NCI-H524 treated with DMSO at 0.1 percent for 48 hours (cell line): ENCODE data around the gene PDE4D.

Experiments
- DNase-seq: peaks from one replicate; lab custom pipeline; 2025; lab: John Stamatoyannopoulos, UW

The PDE4D gene

DNA sequence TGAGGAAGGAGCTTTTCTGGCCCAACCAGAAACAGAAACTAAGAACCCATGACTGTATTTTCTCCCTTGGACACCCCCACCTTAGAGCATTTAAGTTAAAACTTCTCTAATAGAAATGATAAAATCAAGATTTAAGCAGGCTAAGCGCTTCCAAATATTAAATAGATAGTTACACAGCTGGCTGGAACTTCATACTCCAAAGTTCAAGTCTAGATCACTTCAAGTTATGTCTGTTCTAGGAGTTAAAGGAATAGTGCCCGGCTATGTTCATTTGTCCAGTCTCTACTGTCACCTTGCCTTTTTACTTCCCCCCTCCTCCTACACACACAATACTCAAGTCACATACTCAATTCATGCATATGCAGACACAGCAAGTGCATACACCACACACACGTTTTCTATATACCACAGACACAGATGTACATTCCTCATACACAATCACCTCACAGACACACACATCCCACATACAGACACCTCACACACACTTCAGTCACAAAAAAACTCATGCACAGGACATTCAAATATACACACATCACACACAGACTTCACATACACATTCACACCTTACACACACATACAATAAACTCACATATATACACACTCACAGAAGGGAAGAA is 237.7 kb downstream of the PDE4D start:
- DNase-seq: no peak

GRCh38 chr5:59654691-59655090 is 238.8 kb downstream of the PDE4D start:
- no peak for DNase-seq

DNA sequence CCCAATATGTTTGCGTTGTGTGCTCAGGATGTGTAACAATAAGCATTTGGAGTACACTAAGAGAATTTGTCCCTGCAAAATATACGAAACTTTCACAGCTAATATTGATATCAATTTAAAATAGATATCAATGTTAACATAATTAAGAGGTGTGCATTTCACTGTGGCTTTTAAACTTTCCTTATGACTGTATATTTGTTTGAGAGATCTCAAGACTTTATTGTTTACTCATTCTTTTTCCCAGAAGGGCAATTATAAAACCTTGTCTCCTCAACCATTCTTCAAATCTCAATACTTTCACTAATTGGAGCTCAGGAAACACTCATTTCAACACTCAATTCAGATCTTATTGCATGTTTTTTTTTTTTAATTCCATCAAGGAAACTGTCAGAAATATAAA is 241.1 kb downstream of the PDE4D start:
- DNase-seq: no peak

- no peak for DNase-seq
Observed at GRCh38 chr5:59648949-59649921, 244.3 kb downstream of the PDE4D start.

GRCh38 chr5:59648038-59648831 is 245.3 kb downstream of the PDE4D start:
- DNase-seq: no peak

- DNase-seq: no peak
Observed at GRCh38 chr5:59645380-59645779, 248.1 kb downstream of the PDE4D start.

DNA sequence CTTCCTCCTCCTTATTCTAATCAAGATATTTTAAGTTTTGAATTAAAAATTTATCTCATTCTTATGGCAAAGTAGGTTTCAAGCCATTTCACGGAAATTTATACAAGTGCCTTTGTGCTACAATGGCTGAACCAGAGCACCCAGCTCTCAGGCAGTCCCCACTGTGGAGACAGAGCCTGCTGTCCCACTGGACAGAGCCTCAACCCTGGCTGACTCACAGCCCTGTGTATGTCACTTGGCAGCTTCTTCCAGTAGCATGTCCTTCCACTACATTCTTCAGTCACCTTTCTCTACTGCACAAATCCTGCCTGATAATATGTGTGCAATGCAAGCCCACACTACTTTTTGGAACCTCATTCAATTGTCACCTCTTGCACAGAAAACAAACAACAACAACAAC is 253.1 kb downstream of the PDE4D start:
- DNase-seq: no peak

DNA sequence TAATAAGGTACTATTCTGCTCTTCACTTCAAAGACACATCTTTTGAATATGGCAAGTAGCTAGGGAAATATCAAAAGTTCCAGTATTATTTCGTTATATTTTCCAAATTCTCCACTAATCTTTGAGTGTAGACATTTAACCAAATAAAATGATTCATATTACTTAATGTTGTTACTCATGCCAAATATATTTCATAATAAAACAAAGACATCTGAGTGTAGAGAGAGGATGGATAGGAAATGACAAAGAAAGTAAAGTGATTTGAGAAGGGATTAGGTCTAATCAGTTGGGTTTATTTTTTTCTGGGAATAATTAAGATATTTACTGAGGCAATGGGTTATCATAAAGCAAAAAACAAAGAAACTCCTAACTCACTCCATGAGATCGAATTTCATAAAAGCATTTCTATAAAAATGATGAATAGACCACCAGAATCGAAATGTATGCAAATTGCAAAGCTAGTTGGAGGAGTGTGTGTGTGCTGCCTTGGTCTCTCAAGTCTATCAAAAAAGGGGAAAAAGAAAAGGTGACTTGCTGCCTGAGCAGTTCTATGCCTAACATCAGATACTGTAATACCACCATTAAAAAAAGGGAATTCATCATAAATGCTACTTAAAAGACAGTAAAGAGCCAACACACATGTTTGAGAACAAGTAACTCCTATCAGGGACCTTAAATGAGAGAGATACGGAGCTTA is 255.5 kb downstream of the PDE4D start:
- DNase-seq: no peak

GRCh38 chr5:59629561-59629960 is 264.0 kb downstream of the PDE4D start:
- DNase-seq: no peak

DNA sequence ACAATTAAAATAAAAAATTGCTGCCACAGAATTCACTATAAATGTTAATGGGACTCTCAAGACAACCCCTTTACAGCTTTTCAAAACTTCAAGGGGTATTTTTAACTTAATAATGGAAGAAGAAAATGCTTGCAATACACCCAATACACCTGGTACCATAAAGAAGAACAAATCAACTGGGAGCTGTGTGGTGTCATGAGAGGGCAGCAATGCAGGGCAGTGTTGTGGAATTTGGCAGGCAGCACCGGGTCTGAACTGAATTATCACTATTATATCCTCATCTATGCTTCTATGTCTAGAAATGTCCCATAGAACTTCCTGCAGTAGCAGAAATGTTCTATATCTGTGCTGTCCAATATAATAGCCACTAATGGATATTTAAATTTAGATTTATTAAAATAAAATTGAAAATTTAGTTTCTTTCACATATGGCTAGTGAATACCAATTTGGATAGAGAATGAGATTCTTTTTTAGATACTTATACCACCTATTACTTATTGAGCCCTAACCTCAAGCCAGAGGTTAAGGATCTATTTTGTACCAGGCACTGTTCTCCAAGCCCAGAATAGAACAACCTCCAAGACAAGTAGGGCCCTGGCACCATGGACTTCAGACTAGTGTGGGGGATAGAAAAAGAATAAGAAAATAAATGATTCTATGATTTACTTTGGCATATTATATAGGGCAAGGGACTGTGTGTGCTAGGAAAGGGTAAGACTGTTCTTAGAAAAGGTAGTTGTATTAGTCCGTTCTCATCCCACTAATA is 265.3 kb downstream of the PDE4D start:
- no peak for DNase-seq

DNA sequence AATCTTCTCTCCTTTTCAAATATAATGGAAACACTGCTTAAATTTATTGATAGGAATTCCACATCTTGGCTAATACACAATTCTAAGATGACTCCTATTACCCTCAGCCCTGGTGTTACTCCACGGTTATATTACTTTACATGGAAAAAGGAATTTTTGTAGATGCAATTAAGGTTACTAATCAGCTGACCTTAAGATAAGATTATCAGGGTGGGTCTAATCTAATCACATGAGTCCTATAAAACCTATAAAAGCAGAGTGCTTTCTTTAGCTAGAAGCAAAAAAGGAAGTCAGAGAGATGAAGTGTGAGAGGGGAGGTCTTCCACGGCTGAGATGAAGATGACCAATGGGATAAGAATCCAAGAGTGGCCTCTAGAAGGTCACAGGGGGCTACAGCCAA is 268.6 kb downstream of the PDE4D start:
- no peak for DNase-seq

DNA sequence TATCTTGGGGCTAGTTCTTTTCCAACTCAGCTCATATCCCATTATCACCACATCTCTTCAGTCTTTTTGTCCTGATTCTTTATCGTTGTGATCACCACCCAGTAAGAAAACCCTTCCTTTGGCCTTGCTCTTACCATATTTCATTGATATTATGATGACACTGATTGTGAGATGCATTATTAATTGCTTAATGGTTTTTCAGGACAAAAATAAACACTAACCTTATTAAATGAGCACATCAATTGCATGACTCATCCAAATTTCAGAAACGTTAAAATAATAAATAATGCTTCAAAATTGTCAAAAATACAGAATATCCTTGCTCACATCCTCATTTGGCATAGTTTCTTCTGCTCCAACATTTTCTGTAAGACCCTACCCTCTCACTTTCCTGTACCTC is 270.7 kb downstream of the PDE4D start:
- no peak for DNase-seq

GRCh38 chr5:59621477-59621876 is 272.0 kb downstream of the PDE4D start:
- no peak for DNase-seq

DNA sequence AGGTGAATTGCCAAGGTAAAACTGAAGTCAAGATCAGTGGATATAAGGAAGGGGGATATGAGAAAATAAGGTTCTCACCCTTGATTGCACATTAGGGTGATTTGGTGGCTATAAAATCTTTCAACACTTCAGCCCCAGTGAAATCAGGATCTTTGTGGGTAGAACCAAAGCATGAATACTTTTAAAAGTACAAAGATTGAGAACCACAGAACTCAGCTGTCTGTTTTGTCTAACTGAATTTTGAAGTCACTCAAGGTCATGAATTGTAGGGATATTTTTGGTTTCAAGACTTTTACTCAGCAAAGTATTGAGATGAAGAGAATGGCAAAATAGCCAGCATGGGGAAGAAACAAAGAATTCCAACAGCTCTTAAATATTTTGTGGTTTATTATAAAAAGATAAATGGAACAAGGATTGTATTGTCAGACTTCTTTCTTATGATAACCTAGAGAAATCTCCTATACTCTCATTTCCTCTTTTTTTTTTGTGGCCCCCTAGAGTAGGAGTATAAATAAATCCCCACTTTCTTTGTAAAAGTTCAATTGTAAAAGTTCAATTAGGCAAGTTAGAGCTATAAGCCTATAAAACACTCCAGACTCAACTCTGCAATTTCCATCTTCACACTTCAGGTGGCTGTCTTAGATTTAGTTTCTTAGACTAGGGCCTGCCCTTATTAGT is 272.9 kb downstream of the PDE4D start:
- DNase-seq: no peak

DNA sequence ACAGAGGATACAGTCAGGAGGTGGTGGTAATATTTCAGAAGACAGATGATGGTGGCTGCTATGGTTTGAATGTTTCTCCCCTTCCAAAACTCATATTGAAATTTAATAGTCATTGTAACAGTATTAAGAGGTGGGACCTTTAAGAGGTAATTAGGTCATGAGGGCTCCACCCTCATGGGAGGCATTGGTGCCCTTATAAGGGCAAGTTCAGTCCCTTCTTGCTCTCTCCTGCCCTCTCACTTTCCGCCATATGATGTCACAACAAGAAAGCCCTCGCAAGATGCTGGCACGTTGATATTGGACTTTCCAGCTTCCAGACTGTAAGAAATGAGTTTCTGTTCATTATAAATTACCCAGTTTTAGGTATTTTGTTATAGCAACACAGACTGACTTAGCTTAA is 274.9 kb downstream of the PDE4D start:
- no peak for DNase-seq

DNA sequence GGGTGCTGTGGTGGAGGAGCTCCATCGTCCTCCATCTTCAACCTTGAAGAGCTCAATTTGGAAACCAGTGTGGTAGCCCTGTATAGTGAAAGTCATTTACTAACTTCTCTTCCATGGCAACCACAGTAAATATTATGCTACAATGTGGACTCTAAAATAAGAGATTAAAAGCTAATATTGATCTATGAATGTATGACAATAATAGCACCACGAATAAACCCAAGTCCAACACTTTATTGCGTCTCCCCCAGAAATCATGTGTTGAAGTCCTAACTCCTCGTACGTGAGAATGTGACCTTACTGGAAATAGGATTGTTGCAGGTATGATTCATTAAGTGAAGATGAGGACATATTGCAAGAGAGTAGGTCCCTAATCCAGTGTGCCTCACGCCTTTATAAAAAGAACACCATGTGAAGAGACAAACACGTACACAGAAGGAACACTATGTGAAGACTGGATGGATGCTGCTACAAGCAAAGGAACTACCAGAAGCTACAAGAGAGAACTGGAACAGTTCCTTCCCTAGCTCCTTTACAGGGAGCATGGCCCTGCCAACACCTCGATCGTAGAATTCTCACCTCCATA is 276.2 kb downstream of the PDE4D start:
- no peak for DNase-seq

DNA sequence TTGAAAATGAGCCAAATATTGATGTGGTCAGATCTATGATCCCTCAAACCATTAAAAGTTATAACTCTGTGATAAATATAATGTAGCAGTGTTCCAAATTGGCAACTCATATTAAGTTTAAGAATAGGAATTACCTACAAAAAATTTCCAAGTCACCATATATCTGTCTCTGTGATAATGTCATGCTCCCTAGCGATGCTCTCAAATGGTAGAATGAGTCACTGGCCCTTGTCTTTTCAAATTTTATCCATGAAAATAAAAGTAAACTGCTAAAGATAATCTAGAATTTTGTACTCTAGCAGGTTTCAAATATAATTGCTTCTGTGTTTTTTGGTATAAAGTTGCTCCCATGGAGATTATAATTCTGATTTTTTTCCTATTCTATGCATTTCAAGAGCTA is 277.1 kb downstream of the PDE4D start:
- DNase-seq: no peak

DNA sequence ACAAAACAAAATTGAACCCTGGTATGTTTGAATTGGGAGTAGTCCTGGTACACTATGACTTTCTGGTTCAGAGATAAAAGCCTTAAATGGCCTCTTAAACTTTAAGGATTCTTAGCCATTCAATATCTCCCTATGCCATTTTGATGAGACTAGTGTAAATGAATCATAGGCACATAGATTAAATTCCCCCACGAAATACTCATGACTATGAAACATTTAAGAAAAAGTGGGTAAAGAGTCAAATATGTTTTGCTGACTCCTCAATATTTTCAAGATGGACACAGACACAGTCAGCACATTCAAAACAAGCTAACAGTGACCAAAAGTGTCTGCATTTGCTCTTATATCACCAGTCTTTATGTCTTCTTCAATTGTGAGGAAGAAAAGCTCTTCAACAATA is 278.3 kb downstream of the PDE4D start:
- DNase-seq: no peak

GRCh38 chr5:59609501-59610265 is 283.8 kb downstream of the PDE4D start:
- DNase-seq: no peak

DNA sequence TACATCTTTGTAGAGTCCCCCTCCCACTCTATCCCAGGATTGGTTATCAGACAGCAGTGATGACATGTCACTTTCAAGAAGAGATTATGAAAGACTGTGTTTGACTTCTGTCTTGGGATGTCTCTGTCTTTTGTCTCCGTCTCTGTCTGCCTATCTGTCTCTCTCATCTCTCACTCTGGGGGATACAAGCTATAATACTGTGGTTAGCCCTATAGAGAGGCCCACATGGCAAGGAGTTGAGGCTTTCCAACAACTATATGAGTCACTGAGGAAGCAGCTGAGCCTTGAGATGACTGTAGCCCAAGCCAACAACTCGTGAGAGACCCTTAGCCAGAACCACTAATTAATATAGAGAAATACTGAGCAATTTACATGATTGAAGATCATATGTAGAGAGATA is 284.8 kb downstream of the PDE4D start:
- no peak for DNase-seq
